ENCODE measurements around the gene MAPK8IP3. TPM values are rescaled to one million over a fixed set of nuclear protein-coding genes. Genes with fewer than 3 reads are reported as not detected.

MAPK8IP3 gene
- 42.9 and 44.9 TPM in 2 replicates for total RNA-seq

GRCh38 chr16:1705688-1706385, at the start of gene MAPK8IP3:
Gene MAPK8IP3 (plus strand): TSS chr16:1706195. CDS start chr16:1706340, 145 bp downstream.

GRCh38 chr16:1677942-1678499, 28.0 kb upstream of the MAPK8IP3 start, which contains the start of gene JPT2:
Gene JPT2 (plus strand): TSS chr16:1678279. CDS start chr16:1678313, 34 bp downstream.

GRCh38 chr16:1771188-1771863, 65.3 kb downstream of the MAPK8IP3 start, which contains the start of gene NME3:
Gene NME3 (minus strand): TSS chr16:1771543. CDS start chr16:1771534, 9 bp downstream.

GRCh38 chr16:1772362-1772907, 66.4 kb downstream of the MAPK8IP3 start, which contains the start of gene EME2:
Gene EME2 (plus strand): TSS chr16:1772810. CDS start chr16:1773228, 418 bp downstream.

GRCh38 chr16:1772908-1773702, 67.1 kb downstream of the MAPK8IP3 start, which contains the start of gene MRPS34:
Gene MRPS34 (minus strand): TSS chr16:1773134. CDS start chr16:1773119, 15 bp downstream.

GRCh38 chr16:1782408-1783264, 76.6 kb downstream of the MAPK8IP3 start, which contains the start of the genes NUBP2 and SPSB3:
Gene NUBP2 (plus strand): TSS chr16:1782960. CDS start chr16:1783021, 61 bp downstream.
Gene SPSB3 (minus strand): TSS chr16:1782571. CDS start chr16:1781483, 1,088 bp downstream.

GRCh38 chr16:1793578-1794220, 87.7 kb downstream of the MAPK8IP3 start, which contains the start of gene IGFALS:
Gene IGFALS (minus strand): TSS chr16:1793705. CDS start chr16:1793652, 53 bp downstream.

Other genes with a start within 250 kb of the MAPK8IP3 start
- gene CLCN7, start 231.2 kb upstream of the MAPK8IP3 start, total RNA-seq, result 64.7 and 110 TPM in 2 replicates
- under 0.01 and 0.11 TPM in 2 replicates for gene PTX4, start 217.3 kb upstream of the MAPK8IP3 start, total RNA-seq
- 22.9 and 28.9 TPM in 2 replicates for gene TELO2, start 212.8 kb upstream of the MAPK8IP3 start, total RNA-seq
- gene TMEM204, start 172.5 kb upstream of the MAPK8IP3 start, total RNA-seq, result 4.8 and 7.2 TPM in 2 replicates
- 27.2 and 42.7 TPM in 2 replicates for gene IFT140, start 94.1 kb upstream of the MAPK8IP3 start, total RNA-seq
- gene CRAMP1, start 93.8 kb upstream of the MAPK8IP3 start, total RNA-seq, result 7.7 and 8.4 TPM in 2 replicates
- gene JPT2, start 27.9 kb upstream of the MAPK8IP3 start, total RNA-seq, result 28.0 and 49.4 TPM in 2 replicates
- gene NME3, start 65.3 kb downstream of the MAPK8IP3 start, total RNA-seq, result 34.6 and 65.0 TPM in 2 replicates
- gene EME2, start 66.6 kb downstream of the MAPK8IP3 start, total RNA-seq, result 11.7 and 16.5 TPM in 2 replicates
- 89.7 and 102 TPM in 2 replicates for gene MRPS34, start 66.9 kb downstream of the MAPK8IP3 start, total RNA-seq
- gene SPSB3, start 76.4 kb downstream of the MAPK8IP3 start, total RNA-seq, result 29.0 and 37.5 TPM in 2 replicates
- 70.7 and 82.7 TPM in 2 replicates for gene NUBP2, start 76.8 kb downstream of the MAPK8IP3 start, total RNA-seq
- gene IGFALS, start 87.5 kb downstream of the MAPK8IP3 start, total RNA-seq, result under 0.01 and 0.50 TPM in 2 replicates
- 48.1 and 55.1 TPM in 2 replicates for gene HAGH, start 120.6 kb downstream of the MAPK8IP3 start, total RNA-seq
- 66.5 and 87.0 TPM in 2 replicates for gene FAHD1, start 121.0 kb downstream of the MAPK8IP3 start, total RNA-seq
- gene MEIOB, start 166.0 kb downstream of the MAPK8IP3 start, total RNA-seq, result 0.22 and 0.50 TPM in 2 replicates
- gene HS3ST6, start 212.2 kb downstream of the MAPK8IP3 start, total RNA-seq, result not detected in 2 replicates
- 6.2 and 6.6 TPM in 2 replicates for gene MSRB1, start 237.0 kb downstream of the MAPK8IP3 start, total RNA-seq
- gene RPL3L, start 248.5 kb downstream of the MAPK8IP3 start, total RNA-seq, result not detected in 2 replicates

Data from uterine smooth muscle cell (primary cell).